GM12864 (cell line): ENCODE data around the gene YIF1B.
"Not testable (repeated sequence)": the region's sequence is repeated elsewhere in the genome, so short reads cannot be mapped to it uniquely, and the experiment has no call there.

ENCODE experiments used
- DNase-seq: peaks from one replicate; pipeline ENCODE4 v3.0.0-alpha.2; 2011; ENCODE audit warnings: low read depth
- H3K4me3 ChIP-seq: 2 replicates; pipeline ENCODE4 v1.5.1; 2011; ENCODE audit warnings: mild to moderate bottlenecking, low read depth, low read length, control low read depth
- CTCF ChIP-seq: IDR thresholded peaks from 2 replicates; pipeline ENCODE4 v1.5.1; 2011; ENCODE audit warnings: low read depth, mild to moderate bottlenecking, moderate library complexity, low read length, control low read depth, inconsistent platforms; ENCODE audit errors: missing control alignments

YIF1B gene

GRCh38 chr19:38265921-38266429 is 49.8 kb downstream of the YIF1B start:
- DNase-seq, result no peak
- H3K4me3 ChIP-seq, result no peak overlapping the region
- no peak for TF ChIP-seq CTCF

- DNase-seq, result no peak
These were observed 50.4 kb downstream of the YIF1B start for GRCh38 chr19:38265213-38265861.

GRCh38 chr19:38264486-38265212 is 51.1 kb downstream of the YIF1B start, which contains the start of gene SPINT2:
Gene SPINT2, plus strand, starts transcription at chr19:38264573. Its CDS starts 320 bp downstream, at chr19:38264893.
- TF ChIP-seq CTCF, result no peak
- no peak for DNase-seq
- H3K4me3 ChIP-seq, result peak within 1 kb of the TSS; percentile 52

More at GRCh38 chr19:38265213-38265861, 50.4 kb downstream of the YIF1B start:
- peak overlapping the region; percentile 24 for H3K4me3 ChIP-seq
- TF ChIP-seq CTCF, result no peak

GRCh38 chr19:38263689-38264485 is 51.9 kb downstream of the YIF1B start:
- DNase-seq, result no peak
- H3K4me3 ChIP-seq, result peak overlapping the region; percentile 52
- no peak for TF ChIP-seq CTCF

GRCh38 chr19:38262585-38263268 is 53.0 kb downstream of the YIF1B start:
- DNase-seq, result no peak
- no peak overlapping the region for H3K4me3 ChIP-seq
- TF ChIP-seq CTCF, result no peak

GRCh38 chr19:38261942-38262341 is 53.8 kb downstream of the YIF1B start:
- not testable (repeated sequence) for H3K4me3 ChIP-seq, DNase-seq
